ENCODE data around the gene CCT5.
A peak's percentile ranks its signal among the peaks of the same experiment; 100 is the strongest.

The CCT5 gene

DNA sequence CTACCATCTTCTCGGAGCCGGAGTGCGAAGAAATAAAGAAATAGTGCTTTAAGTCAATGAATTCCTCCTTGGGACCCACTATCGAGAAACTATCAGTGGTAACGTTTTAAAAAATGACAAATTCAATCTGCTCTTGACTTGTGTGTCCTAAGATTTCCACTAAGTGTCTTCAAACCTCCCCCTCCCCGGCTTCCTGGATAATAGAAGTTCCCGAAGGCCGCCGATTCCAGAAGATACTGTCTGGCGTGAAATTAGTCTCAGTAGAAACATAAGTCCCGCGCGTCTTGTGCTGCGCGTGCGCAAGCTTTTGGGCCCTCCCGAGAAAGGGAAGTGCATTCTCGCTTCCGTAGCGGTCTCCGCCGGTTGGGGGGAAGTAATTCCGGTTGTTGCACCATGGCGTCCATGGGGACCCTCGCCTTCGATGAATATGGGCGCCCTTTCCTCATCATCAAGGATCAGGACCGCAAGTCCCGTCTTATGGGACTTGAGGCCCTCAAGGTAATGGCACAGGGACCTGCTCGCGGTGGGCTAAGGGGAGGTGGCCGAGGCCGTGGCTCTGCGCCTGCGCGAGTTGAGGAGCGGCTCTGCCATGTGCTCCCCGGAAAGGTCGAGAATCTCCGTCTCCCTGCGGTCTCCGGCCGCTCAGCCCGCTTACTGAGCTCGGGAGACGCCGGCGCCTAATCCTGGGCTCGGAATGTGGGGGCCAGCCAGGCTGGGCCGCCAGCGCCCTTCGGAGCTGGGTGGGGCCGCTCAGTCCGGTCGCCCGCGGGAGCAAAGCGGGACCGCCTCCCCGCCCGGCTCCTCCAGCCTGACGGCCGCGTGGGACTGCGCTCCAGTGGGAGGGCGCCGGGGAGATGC, at the start of gene CCT5:
TSS of gene CCT5 (plus strand) at position 333 of the 858 bp plus-strand sequence. CDS start at position 394, 61 bp downstream.
- DNase-seq: peak; percentile 97

GRCh38 chr5:10201223-10201868, 48.7 kb upstream of the CCT5 start:
- no peak for DNase-seq

- DNase-seq: no peak
Observed at GRCh38 chr5:10202089-10202910, 47.8 kb upstream of the CCT5 start.

DNA sequence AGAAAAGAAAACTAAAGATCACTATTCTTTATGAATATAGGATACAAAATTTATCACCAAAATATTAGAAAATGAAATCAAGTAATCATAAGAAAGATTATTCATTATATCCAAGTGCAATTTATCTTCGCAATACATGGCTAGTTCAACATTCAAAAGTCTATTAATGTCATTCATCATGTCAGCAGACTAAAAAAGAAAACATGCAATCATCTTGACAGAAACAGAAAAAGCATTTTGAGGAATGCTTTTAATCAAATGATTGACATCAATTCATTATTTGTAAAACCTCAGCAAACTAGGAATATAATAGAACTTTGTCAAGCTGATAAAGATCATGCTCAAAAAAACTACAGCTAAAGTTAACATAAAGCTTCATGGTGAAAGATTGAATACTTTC, 41.1 kb upstream of the CCT5 start:
- no peak for DNase-seq

GRCh38 chr5:10213316-10213715, 36.8 kb upstream of the CCT5 start:
- DNase-seq: no peak

GRCh38 chr5:10214041-10214440, 36.0 kb upstream of the CCT5 start:
- DNase-seq: no peak

- DNase-seq: no peak
Observed at GRCh38 chr5:10215366-10215765, 34.7 kb upstream of the CCT5 start.

- no peak for DNase-seq
Observed at GRCh38 chr5:10216107-10216506, 34.0 kb upstream of the CCT5 start.

DNA sequence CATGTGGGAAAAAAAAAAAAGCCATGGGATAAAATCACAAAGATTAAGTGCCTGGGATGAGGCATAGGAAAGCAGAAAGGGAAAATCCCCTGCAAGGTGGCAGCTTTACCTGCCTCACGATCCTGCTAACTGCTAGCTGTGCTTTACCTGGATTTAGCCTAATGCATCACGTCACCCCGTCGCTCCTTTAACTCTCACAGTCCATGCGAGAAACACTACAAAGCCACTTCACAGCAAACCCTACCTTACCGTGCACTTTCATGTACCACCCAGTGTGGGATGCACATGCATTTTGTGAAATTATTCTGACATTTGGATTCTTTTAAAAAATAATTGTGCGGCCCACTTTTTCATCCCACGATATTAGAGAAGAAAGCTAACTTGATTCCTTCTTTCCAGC, 31.4 kb upstream of the CCT5 start:
- no peak for DNase-seq

- DNase-seq: no peak
Observed at GRCh38 chr5:10219068-10219467, 31.0 kb upstream of the CCT5 start.

DNA sequence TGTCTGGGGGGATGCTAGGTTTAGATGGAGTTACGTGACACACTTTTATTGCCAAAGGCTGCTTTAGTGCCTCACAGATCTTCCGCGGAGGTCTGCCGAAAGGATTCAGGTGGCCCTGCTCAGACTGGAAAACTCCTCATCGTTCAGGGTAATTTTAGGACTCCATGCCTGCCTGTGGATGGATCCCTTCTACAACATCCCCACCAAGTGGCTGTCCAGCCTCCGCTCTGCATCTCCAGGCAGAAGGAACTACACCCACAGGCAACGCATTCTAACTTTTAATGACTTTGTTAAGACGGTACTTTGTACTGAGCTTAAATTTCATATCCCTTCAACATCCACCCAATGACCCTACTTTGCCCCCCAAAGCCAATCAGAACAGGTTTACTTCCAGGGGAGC, 29.8 kb upstream of the CCT5 start:
- DNase-seq: no peak

DNA sequence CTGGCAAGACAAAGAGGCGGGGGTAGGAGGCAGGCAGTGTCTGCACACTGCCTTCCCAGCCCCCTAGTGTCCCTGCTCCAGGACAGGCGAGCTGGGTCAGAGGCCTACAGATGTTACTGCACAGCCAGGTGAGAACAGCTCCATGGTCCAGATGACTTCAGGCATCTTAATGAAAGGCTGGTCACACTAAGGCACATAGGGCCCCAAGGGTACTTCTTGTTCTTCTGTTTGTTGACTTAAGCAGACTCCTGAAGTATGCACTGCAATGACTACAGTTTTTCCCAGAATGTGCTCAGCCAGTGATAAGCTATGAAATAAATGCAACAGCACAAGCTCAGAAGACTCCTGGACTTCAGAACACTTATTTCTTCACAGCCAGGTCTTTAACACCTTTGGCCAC, 27.8 kb upstream of the CCT5 start:
- DNase-seq: no peak

DNA sequence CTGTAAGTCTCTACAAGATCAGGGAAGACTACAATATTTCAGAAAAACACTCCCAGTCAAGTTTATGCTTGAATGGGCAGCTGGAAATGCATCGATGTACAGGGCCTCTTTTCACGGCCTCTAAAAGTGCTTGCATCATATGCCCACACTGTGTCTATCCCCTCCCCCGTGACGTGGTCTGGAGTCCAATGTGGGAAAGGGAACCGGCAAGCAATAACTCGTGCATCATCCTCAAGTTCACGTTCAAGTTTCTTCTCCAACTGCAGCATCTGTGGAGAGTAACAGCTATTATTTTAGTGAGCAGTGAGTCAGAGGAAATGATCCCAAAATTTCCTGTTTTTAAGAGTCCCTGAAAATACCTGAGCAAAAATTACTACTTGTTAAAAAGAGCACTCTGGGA, 22.7 kb upstream of the CCT5 start:
- DNase-seq: no peak

GRCh38 chr5:10228288-10228687, 21.8 kb upstream of the CCT5 start:
- DNase-seq: no peak

- DNase-seq: no peak
Observed at GRCh38 chr5:10229306-10230048, 20.6 kb upstream of the CCT5 start.

GRCh38 chr5:10232386-10232785, 17.7 kb upstream of the CCT5 start:
- no peak for DNase-seq

DNA sequence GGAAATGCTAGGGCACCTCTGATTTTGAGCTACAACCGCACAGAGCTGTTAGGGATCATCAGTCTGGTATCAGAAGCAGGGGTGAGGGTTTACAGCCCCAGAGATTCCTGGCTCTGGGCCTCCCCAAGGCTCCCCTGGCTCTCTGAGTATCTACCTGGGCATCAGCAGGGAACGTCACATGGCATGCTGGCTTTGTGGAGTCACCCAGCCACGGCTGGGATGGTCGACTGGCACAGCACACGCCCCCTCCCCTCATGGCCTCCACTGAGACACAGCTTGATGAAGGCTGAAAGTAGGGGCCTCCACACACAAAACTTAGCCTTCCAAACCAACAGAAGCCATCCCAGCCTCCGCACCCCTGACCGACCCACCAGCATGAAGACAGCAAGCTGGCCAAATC, 17.1 kb upstream of the CCT5 start:
- no peak for DNase-seq

GRCh38 chr5:10233505-10233904, 16.6 kb upstream of the CCT5 start:
- DNase-seq: no peak

DNA sequence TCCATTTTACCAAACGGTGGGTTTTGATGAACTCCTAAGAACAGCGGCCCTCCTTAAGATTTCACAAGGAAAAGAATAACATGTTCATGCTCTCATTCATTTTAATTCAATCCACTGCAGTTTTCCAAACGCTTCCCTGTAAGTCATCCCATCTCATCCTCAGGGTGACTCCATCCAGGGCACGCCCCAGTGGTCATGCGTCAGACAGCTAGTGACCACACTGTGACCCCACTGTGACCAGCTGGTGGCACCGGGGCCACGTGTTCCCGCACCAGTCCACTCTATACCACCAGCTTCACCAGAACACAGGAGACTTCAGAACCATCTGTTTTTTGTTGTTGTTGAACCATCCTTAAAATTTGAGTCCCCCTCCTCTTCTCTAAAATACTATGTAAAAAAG, 14.7 kb upstream of the CCT5 start:
- no peak for DNase-seq

- no peak for DNase-seq
Observed at GRCh38 chr5:10243660-10244240, 6.3 kb upstream of the CCT5 start.

DNA sequence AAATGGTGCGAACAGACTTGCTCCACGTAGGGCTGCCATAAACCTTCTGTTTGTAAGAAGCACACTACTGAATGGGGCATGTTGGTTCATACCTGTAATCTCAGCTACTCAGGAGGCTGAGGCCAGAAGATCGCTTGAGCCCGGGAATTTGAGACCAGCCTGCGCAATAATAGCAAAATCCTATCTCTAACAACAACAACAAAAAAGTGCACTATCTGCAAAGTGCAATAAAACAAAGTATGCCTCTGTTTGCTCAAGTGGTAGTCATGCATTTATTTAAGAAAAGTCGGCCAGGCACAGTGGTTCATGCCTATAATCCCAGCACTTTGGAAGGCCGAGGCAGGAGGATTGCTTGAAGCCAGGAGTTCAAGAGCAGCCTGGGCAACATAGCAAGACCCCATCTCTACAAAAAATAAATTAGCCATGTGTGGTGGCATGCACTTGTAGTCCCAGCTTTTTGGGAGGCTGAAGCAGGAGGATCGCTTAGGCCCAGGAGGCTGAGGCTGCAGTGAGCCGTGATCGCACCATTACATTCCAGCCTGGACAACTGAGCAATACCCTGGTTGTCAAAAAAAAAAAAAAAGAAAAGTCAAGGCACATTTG, 5.6 kb upstream of the CCT5 start:
- DNase-seq: no peak

GRCh38 chr5:10246761-10247160, 3.3 kb upstream of the CCT5 start:
- no peak for DNase-seq
